HepG2 (cell line): ENCODE data around the gene TMEM204. TPM values are rescaled to one million over a fixed set of nuclear protein-coding genes. Genes with fewer than 3 reads are reported as not detected.

Experiments used
- JUN ChIP-seq: sonication (generic); formaldehyde crosslinking; IDR thresholded peaks from 2 replicates; pipeline ENCODE4 v1.4.0; 2020; ENCODE audit warnings: mild to moderate bottlenecking, missing genetic modification reagents
- KIAA2018 ChIP-seq: sonication (generic); formaldehyde crosslinking; IDR thresholded peaks from 2 replicates; pipeline ENCODE4 v1.5.0; 2020; ENCODE audit warnings: mild to moderate bottlenecking, missing genetic modification reagents, borderline replicate concordance
- LBX2 ChIP-seq: sonication (generic); formaldehyde crosslinking; IDR thresholded peaks from 2 replicates; pipeline ENCODE4 v1.5.0; 2020; ENCODE audit warnings: missing genetic modification reagents, mild to moderate bottlenecking, borderline replicate concordance
- MATR3 ChIP-seq: sonication (generic); formaldehyde crosslinking; IDR thresholded peaks from 2 replicates; pipeline ENCODE4 v1.4.0; 2020; ENCODE audit warnings: missing genetic modification reagents
- RAD51 ChIP-seq: fragments of 450-650 bp; IDR thresholded peaks from 2 replicates; pipeline ENCODE4 v1.6.1; 2016; ENCODE audit warnings: borderline replicate concordance
- TOPORS ChIP-seq: sonication (generic); formaldehyde crosslinking; IDR thresholded peaks from 2 replicates; pipeline ENCODE4 v1.8.0; 2023; ENCODE audit warnings: mild to moderate bottlenecking, missing genetic modification reagents
- ZFP62 ChIP-seq: sonication (generic); formaldehyde crosslinking; IDR thresholded peaks from 2 replicates; pipeline ENCODE4 v1.4.0; 2020; ENCODE audit warnings: missing genetic modification reagents
- ZKSCAN5 ChIP-seq: sonication (generic); formaldehyde crosslinking; IDR thresholded peaks from 2 replicates; pipeline ENCODE4 v1.5.1; 2020; ENCODE audit warnings: mild to moderate bottlenecking, missing genetic modification reagents
- ZNF280B ChIP-seq: sonication (generic); formaldehyde crosslinking; IDR thresholded peaks from 2 replicates; pipeline ENCODE4 v1.5.0; 2020; ENCODE audit warnings: missing genetic modification reagents, mild to moderate bottlenecking, borderline replicate concordance
- ZNF296 ChIP-seq: sonication (generic); formaldehyde crosslinking; conservative IDR thresholded peaks from 2 replicates; pipeline ENCODE4 v1.5.0; 2020; ENCODE audit warnings: mild to moderate bottlenecking, missing genetic modification reagents
- ZNF543 ChIP-seq: sonication (generic); formaldehyde crosslinking; IDR thresholded peaks from 2 replicates; pipeline ENCODE4 v1.4.0; 2020; ENCODE audit warnings: mild to moderate bottlenecking, missing genetic modification reagents
- ZNF781 ChIP-seq: sonication (generic); formaldehyde crosslinking; IDR thresholded peaks from 2 replicates; pipeline ENCODE4 v1.5.1; 2020; ENCODE audit warnings: borderline replicate concordance, mild to moderate bottlenecking, missing genetic modification reagents; ENCODE audit errors: not compliant biosample characterization
- ZZZ3 ChIP-seq: sonication (generic); formaldehyde crosslinking; IDR thresholded peaks from 2 replicates; pipeline ENCODE4 v1.4.0; 2020; ENCODE audit warnings: missing genetic modification reagents, mild to moderate bottlenecking, borderline replicate concordance
- polyA plus RNA-seq, 8 experiments: library from polyadenylated mRNA; depleted of rRNA in 3 of 8; stranded (reverse) in 7 of 8; unstranded in 1 of 8; fragments of >200 nt; fragmentation: Illumina TruSeq in 4 of 8; extraction: Trizol in 4 of 8; gene quantifications; 2 replicates each; pipeline versions ENCODE4 v1.2.1 to v1.2.3, GENCODE V29; 2011 to 2016; ENCODE audit warnings: low read depth in 4 of 8, missing spikeins in 1 of 8, mixed read lengths in 1 of 8; ENCODE audit not compliant: insufficient read depth in 1 of 8
- total RNA-seq, 5 experiments: library from RNA; depleted of rRNA; stranded (reverse); fragments of >200 nt; fragmentation: Illumina TruSeq; extraction: Trizol; gene quantifications; 2 replicates each; pipeline ENCODE4 v1.2.3, GENCODE V29; 2016; ENCODE audit warnings: low read depth in 1 of 5
- TF ChIP-seq, protein P1 (sequence below): fragments of 450-650 bp; IDR thresholded peaks from 2 replicates; pipeline ENCODE4 v1.6.1; 2017
- TF ChIP-seq, protein P2 (sequence below): sonication (generic); formaldehyde crosslinking; IDR thresholded peaks from 2 replicates; pipeline ENCODE4 v1.4.0; 2020; ENCODE audit warnings: low read depth, mild to moderate bottlenecking, missing genetic modification reagents

TMEM204 gene
- total and polyA plus RNA-seq, 2 of the 13 experiments (the other 11 are each of a cell fraction or from before 2014, with no cell fraction given) = not detected

- TF ChIP-seq, protein P1, sequence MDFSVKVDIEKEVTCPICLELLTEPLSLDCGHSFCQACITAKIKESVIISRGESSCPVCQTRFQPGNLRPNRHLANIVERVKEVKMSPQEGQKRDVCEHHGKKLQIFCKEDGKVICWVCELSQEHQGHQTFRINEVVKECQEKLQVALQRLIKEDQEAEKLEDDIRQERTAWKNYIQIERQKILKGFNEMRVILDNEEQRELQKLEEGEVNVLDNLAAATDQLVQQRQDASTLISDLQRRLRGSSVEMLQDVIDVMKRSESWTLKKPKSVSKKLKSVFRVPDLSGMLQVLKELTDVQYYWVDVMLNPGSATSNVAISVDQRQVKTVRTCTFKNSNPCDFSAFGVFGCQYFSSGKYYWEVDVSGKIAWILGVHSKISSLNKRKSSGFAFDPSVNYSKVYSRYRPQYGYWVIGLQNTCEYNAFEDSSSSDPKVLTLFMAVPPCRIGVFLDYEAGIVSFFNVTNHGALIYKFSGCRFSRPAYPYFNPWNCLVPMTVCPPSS = no peak
- TF ChIP-seq RAD51 (no peak), ZFP62 (CRISPR knock-in tag) (no peak), ZNF296 (0 out of 2 replicates have a peak, but pooled peaks have one; percentile 49), ZZZ3 (CRISPR knock-in tag) (no peak; the same call in 1 of the 2 replicates), ZNF280B (0 out of 2 replicates have a peak, but pooled peaks have one; percentile 47), MATR3 (CRISPR knock-in tag) (no peak), JUN (no peak), ZKSCAN5 (CRISPR knock-in tag) (no peak), LBX2 (CRISPR knock-in tag) (peak; percentile 35; the same call in 1 of the 2 replicates), ZNF543 (CRISPR knock-in tag) (peak; percentile 55; the same call in 1 of the 2 replicates), ZNF781 (CRISPR knock-in tag) (peak; percentile 58), KIAA2018 (CRISPR knock-in tag) (no peak), TOPORS (CRISPR knock-in tag) (peak; percentile 27; the same call in 1 of the 2 replicates)
- TF ChIP-seq, protein P2, sequence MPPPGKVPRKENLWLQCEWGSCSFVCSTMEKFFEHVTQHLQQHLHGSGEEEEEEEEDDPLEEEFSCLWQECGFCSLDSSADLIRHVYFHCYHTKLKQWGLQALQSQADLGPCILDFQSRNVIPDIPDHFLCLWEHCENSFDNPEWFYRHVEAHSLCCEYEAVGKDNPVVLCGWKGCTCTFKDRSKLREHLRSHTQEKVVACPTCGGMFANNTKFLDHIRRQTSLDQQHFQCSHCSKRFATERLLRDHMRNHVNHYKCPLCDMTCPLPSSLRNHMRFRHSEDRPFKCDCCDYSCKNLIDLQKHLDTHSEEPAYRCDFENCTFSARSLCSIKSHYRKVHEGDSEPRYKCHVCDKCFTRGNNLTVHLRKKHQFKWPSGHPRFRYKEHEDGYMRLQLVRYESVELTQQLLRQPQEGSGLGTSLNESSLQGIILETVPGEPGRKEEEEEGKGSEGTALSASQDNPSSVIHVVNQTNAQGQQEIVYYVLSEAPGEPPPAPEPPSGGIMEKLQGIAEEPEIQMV (CRISPR knock-in tag) = 0 out of 2 replicates have a peak, but pooled peaks have one; percentile 34
Measured at GRCh38 chr16:1492923-1493745, 40.3 kb upstream of the TMEM204 start, which contains the start of gene TELO2 (continued).
